ENCODE data around the gene IQCE. TPM values are rescaled to one million over a fixed set of nuclear protein-coding genes. Genes with fewer than 3 reads are reported as not detected.

IQCE gene
- total RNA-seq, 1 experiment from 2014 or later, result 44.8 TPM

DNA sequence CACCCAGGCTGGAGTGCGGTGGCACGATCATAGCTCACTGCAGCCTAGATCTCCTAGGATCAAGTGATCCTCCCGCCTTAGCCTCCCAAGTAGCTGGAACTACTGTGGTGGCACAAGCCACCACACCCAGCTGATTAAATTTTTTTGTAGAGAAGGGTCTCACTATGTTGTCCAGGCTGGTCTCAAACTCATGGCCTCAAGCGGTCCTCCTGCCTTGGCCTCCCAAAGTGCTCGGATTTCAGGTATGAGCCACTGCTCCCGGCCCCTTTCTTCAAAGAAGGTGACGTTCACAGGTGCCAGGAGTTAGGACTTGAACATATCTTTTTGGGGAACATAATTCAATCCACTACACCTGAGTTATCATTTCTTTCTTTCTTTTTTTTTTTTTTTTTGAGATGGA, 70.1 kb downstream of the IQCE start:
- ATAC-seq, result no peak
- ChIA-PET POLR2A (interaction anchor here (0.5 to 0.7 kb wide), 2 partner anchors 8 to 20 kb away, joined by 7 to 8 read pairs; no protein-coding TSS in a partner anchor), CTCF (no interaction called here)
- no peak overlapping the region for H3K4me3 ChIP-seq (ENCODE audit: low read depth in 2 of 2, low read length in 2 of 2)
- in situ Hi-C loops (cut with HindIII; ENCODE audit: low pct_unique_long_range_greater_than_20kb, low sequenced_read_pairs) (no loop called here), intact Hi-C loops (cut with micrococcal nuclease; ENCODE audit: unreplicated experiment) (no loop called here)
- peaks cover 11% of the 10 kb centered on the region; the same call in 1 of the 2 replicates for H3K4me1 ChIP-seq (ENCODE audit: control insufficient read depth, insufficient read depth, low read length)
- H3K27me3 ChIP-seq (ENCODE audit: control insufficient read depth, insufficient read depth, low read length), result no peaks in the 10 kb centered on the region
- TF ChIP-seq TCF7L2 (IDR thresholded peaks at IDR 0.05; ENCODE audit: low read depth, low read length) (no peak), SIN3A (IDR thresholded peaks at IDR 0.05; ENCODE audit: borderline replicate concordance, insufficient read depth, low read depth, low read length) (no peak), POLR2AphosphoS5 (IDR thresholded peaks at IDR 0.05; ENCODE audit: low read depth, low read length) (no peak)
- TF ChIP-seq, protein P1, sequence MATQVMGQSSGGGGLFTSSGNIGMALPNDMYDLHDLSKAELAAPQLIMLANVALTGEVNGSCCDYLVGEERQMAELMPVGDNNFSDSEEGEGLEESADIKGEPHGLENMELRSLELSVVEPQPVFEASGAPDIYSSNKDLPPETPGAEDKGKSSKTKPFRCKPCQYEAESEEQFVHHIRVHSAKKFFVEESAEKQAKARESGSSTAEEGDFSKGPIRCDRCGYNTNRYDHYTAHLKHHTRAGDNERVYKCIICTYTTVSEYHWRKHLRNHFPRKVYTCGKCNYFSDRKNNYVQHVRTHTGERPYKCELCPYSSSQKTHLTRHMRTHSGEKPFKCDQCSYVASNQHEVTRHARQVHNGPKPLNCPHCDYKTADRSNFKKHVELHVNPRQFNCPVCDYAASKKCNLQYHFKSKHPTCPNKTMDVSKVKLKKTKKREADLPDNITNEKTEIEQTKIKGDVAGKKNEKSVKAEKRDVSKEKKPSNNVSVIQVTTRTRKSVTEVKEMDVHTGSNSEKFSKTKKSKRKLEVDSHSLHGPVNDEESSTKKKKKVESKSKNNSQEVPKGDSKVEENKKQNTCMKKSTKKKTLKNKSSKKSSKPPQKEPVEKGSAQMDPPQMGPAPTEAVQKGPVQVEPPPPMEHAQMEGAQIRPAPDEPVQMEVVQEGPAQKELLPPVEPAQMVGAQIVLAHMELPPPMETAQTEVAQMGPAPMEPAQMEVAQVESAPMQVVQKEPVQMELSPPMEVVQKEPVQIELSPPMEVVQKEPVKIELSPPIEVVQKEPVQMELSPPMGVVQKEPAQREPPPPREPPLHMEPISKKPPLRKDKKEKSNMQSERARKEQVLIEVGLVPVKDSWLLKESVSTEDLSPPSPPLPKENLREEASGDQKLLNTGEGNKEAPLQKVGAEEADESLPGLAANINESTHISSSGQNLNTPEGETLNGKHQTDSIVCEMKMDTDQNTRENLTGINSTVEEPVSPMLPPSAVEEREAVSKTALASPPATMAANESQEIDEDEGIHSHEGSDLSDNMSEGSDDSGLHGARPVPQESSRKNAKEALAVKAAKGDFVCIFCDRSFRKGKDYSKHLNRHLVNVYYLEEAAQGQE (IDR thresholded peaks at IDR 0.05; ENCODE audit: insufficient read depth in 1 of 2, low read depth in 2 of 2, low read length in 1 of 2), result no peak
- TF ChIP-seq, protein P2, sequence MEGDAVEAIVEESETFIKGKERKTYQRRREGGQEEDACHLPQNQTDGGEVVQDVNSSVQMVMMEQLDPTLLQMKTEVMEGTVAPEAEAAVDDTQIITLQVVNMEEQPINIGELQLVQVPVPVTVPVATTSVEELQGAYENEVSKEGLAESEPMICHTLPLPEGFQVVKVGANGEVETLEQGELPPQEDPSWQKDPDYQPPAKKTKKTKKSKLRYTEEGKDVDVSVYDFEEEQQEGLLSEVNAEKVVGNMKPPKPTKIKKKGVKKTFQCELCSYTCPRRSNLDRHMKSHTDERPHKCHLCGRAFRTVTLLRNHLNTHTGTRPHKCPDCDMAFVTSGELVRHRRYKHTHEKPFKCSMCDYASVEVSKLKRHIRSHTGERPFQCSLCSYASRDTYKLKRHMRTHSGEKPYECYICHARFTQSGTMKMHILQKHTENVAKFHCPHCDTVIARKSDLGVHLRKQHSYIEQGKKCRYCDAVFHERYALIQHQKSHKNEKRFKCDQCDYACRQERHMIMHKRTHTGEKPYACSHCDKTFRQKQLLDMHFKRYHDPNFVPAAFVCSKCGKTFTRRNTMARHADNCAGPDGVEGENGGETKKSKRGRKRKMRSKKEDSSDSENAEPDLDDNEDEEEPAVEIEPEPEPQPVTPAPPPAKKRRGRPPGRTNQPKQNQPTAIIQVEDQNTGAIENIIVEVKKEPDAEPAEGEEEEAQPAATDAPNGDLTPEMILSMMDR (IDR thresholded peaks at IDR 0.05), result no peak
- DNase-seq (ENCODE audit: low read depth, low spot score), result no peak
- BruUV-seq (replicated peaks), result no TSS peak
- no peaks in the 10 kb centered on the region; the same call in 1 of the 2 replicates for H3K36me3 ChIP-seq (ENCODE audit: control insufficient read depth, insufficient read depth, low read length)
- no peak overlapping the region for H3K27ac ChIP-seq (ENCODE audit: low read length)
- H3K9me3 ChIP-seq (ENCODE audit: control insufficient read depth, insufficient read depth, low read depth, low read length), result no peaks in the 10 kb centered on the region

DNA sequence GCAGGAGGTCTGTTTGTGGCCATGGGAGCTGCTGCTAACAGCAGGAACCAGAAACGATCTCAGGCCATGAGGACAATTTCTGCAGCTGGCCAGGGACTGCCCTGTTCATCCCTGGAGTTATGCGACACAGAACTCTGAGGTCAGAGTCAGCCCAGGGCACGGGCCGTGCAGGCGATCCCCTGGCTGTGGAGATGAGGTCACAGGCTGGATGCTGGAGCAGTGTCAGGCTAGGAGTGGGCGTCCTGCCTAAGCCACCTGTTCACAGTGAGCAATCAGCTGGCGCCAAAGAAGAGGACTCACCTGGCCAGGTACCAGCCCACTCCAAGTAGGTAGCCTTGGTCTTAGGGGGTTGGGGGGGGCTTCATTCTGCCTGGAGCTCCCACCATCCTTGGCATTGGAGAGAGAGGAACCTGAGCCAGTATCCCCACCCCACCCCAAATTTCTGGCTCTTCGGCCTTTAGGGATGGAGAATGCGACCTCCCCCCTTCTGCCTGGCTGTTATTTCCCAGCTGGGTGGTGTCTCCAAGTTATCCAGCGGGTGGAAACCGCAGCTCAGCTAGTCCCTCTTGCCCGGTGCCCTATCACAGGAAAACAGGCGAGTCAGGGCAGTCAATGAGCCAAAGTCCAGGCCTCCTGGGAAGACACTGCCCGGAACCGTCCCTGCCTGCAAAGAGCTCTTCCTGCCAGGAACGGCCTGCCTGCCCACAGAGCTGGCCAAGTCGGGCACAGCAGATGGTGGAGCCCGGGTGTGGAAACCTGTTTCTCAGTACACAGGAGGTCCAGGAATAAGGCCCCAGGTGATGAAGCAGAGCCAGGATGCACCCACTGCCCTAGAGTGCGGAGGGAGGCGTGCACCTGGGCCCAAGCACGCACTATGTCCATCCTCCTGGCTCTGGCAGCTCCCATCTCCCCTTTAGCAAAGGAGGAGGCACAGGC, 71.2 kb downstream of the IQCE start:
- no peak for TF ChIP-seq POLR2AphosphoS5 (IDR thresholded peaks at IDR 0.05; ENCODE audit: low read depth, low read length)
- TF ChIP-seq, protein P1 (IDR thresholded peaks at IDR 0.05; ENCODE audit: insufficient read depth in 1 of 2, low read depth in 2 of 2, low read length in 1 of 2), result no peak
- TF ChIP-seq, protein P2 (IDR thresholded peaks at IDR 0.05), result no peak
- no peak for TF ChIP-seq SIN3A (IDR thresholded peaks at IDR 0.05; ENCODE audit: borderline replicate concordance, insufficient read depth, low read depth, low read length)
- no peak for TF ChIP-seq TCF7L2 (IDR thresholded peaks at IDR 0.05; ENCODE audit: low read depth, low read length)
- DNase-seq (ENCODE audit: low read depth, low spot score), result no peak
- intact Hi-C loops (cut with micrococcal nuclease; ENCODE audit: unreplicated experiment) (no loop called here), in situ Hi-C loops (cut with HindIII; ENCODE audit: low pct_unique_long_range_greater_than_20kb, low sequenced_read_pairs) (no loop called here)
- no peak for ATAC-seq
- BruUV-seq (replicated peaks), result no TSS peak
- ChIA-PET POLR2A (interaction anchor here (0.7 kb wide), 2 partner anchors 9 to 21 kb away, joined by 3 to 7 read pairs; no protein-coding TSS in a partner anchor), CTCF (interaction anchor here (0.6 kb wide), 2 partner anchors 18 to 64 kb away, joined by 3 to 15 read pairs; no protein-coding TSS in a partner anchor)
- H3K36me3 ChIP-seq (ENCODE audit: control insufficient read depth, insufficient read depth, low read length), result no peaks in the 10 kb centered on the region; the same call in 1 of the 2 replicates
- no peak overlapping the region for H3K4me3 ChIP-seq (ENCODE audit: low read depth in 2 of 2, low read length in 2 of 2)
- no peaks in the 10 kb centered on the region for H3K27me3 ChIP-seq (ENCODE audit: control insufficient read depth, insufficient read depth, low read length)
- no peak overlapping the region for H3K27ac ChIP-seq (ENCODE audit: low read length)
- no peaks in the 10 kb centered on the region for H3K9me3 ChIP-seq (ENCODE audit: control insufficient read depth, insufficient read depth, low read depth, low read length)
- H3K4me1 ChIP-seq (ENCODE audit: control insufficient read depth, insufficient read depth, low read length), result peaks cover 16% of the 10 kb centered on the region
